ENCODE data around the gene GON7.

GON7 gene

DNA sequence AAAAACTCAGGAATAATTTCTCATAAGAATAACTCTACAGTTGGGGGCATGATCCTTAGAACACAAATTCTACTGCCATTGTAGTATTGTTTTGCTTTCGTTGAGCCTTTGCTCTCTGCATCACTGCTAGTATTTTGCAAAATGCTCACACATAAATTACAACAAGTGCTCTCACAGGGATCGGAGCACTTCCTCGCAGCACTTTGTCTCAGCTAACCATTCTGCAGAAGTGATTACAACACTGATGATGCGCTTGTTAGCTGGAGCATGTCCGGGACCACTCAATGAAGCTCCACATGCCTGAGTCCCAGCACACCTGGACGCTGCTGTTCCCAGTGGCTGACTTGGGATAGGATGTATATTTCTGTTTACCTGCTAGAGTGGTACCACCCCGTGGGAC is 53.7 kb downstream of the GON7 start:
- TF ChIP-seq SPI1 (IDR thresholded peaks at IDR 0.05; ENCODE audit: borderline replicate concordance, low read depth) (no peak; the same call in 1 of the 2 replicates), POLR2AphosphoS5 (IDR thresholded peaks at IDR 0.05; ENCODE audit: low read depth) (no peak), GABPA (IDR thresholded peaks at IDR 0.05; ENCODE audit: low read depth) (no peak)
- TF ChIP-seq, protein P1, sequence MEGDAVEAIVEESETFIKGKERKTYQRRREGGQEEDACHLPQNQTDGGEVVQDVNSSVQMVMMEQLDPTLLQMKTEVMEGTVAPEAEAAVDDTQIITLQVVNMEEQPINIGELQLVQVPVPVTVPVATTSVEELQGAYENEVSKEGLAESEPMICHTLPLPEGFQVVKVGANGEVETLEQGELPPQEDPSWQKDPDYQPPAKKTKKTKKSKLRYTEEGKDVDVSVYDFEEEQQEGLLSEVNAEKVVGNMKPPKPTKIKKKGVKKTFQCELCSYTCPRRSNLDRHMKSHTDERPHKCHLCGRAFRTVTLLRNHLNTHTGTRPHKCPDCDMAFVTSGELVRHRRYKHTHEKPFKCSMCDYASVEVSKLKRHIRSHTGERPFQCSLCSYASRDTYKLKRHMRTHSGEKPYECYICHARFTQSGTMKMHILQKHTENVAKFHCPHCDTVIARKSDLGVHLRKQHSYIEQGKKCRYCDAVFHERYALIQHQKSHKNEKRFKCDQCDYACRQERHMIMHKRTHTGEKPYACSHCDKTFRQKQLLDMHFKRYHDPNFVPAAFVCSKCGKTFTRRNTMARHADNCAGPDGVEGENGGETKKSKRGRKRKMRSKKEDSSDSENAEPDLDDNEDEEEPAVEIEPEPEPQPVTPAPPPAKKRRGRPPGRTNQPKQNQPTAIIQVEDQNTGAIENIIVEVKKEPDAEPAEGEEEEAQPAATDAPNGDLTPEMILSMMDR (IDR thresholded peaks at IDR 0.05; ENCODE audit: insufficient read depth, low read length): no peak
- TF ChIP-seq, protein P2, sequence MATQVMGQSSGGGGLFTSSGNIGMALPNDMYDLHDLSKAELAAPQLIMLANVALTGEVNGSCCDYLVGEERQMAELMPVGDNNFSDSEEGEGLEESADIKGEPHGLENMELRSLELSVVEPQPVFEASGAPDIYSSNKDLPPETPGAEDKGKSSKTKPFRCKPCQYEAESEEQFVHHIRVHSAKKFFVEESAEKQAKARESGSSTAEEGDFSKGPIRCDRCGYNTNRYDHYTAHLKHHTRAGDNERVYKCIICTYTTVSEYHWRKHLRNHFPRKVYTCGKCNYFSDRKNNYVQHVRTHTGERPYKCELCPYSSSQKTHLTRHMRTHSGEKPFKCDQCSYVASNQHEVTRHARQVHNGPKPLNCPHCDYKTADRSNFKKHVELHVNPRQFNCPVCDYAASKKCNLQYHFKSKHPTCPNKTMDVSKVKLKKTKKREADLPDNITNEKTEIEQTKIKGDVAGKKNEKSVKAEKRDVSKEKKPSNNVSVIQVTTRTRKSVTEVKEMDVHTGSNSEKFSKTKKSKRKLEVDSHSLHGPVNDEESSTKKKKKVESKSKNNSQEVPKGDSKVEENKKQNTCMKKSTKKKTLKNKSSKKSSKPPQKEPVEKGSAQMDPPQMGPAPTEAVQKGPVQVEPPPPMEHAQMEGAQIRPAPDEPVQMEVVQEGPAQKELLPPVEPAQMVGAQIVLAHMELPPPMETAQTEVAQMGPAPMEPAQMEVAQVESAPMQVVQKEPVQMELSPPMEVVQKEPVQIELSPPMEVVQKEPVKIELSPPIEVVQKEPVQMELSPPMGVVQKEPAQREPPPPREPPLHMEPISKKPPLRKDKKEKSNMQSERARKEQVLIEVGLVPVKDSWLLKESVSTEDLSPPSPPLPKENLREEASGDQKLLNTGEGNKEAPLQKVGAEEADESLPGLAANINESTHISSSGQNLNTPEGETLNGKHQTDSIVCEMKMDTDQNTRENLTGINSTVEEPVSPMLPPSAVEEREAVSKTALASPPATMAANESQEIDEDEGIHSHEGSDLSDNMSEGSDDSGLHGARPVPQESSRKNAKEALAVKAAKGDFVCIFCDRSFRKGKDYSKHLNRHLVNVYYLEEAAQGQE (IDR thresholded peaks at IDR 0.05; ENCODE audit: insufficient replicate concordance, low read depth): no peak
- H3K27me3 ChIP-seq (ENCODE audit: insufficient read depth, poor library complexity, severe bottlenecking): no peaks in the 10 kb centered on the region
- no peak for DNase-seq (ENCODE audit: low read depth in 1 of 2, low spot score in 1 of 2)
- no peak overlapping the region for H3K4me3 ChIP-seq (replicated peaks; ENCODE audit: insufficient read depth, low read length)
- no peak overlapping the region for H3K27ac ChIP-seq (replicated peaks)

Data from HL-60 (cell line).